Activated CD4-positive, alpha-beta memory T cell treated with anti-CD3 and anti-CD28 coated beads, Interleukin-2, amount 10 ng/mL, durations not matched to agents 7 days and 5 days (primary cell): ENCODE results near the gene GAGE10. TPM values are rescaled to one million over a fixed set of nuclear protein-coding genes. Genes with fewer than 3 reads are reported as not detected.

ENCODE experiments used
- total RNA-seq, 2 experiments: library from RNA; stranded (reverse); gene quantifications; one replicate each; pipeline ENCODE4 v1.2.3, GENCODE V29; 2021

GAGE10 gene
- total RNA-seq, 2 experiments from 2014 or later: not detected

Other genes starting within 250 kb of the GAGE10 start
- gene CCDC120, start 244.6 kb upstream of the GAGE10 start, total RNA-seq: 1 to 10 TPM; 5.8 to 6.5 TPM
- 10 to 100 TPM; 21.1 to 23.9 TPM for gene PRAF2, start 229.6 kb upstream of the GAGE10 start, total RNA-seq
- gene WDR45, start 223.8 kb upstream of the GAGE10 start, total RNA-seq: 10 to 100 TPM; 51.1 to 58.7 TPM
- 10 to 100 TPM; 41.9 to 43.6 TPM for gene GPKOW, start 179.9 kb upstream of the GAGE10 start, total RNA-seq
- gene MAGIX, start 140.9 kb upstream of the GAGE10 start, total RNA-seq: 1 to 10 TPM; 1.6 to 2.0 TPM
- 100 to 1,000 TPM; 267 to 273 TPM for gene PLP2, start 131.7 kb upstream of the GAGE10 start, total RNA-seq
- gene PRICKLE3, start 117.3 kb upstream of the GAGE10 start, total RNA-seq: 10 to 100 TPM; 19.0 to 20.3 TPM
- gene SYP, start 103.5 kb upstream of the GAGE10 start, total RNA-seq: 1 to 10 TPM; 1.1 to 1.2 TPM
- under 1 TPM; 0.50 to 0.93 TPM for gene CACNA1F, start 70.3 kb upstream of the GAGE10 start, total RNA-seq
- 10 to 100 TPM; 23.4 to 24.6 TPM for gene CCDC22, start 68.2 kb upstream of the GAGE10 start, total RNA-seq
- 10 to 100 TPM; 18.4 to 19.1 TPM for gene FOXP3, start 38.9 kb upstream of the GAGE10 start, total RNA-seq
- gene PPP1R3F, start 33.9 kb upstream of the GAGE10 start, total RNA-seq: 1 to 10 TPM; 9.3 to 9.9 TPM
- not detected for gene GAGE12J, start 18.4 kb downstream of the GAGE10 start, total RNA-seq
- gene GAGE13, start 27.9 kb downstream of the GAGE10 start, total RNA-seq: not detected
- gene GAGE12C, start 228.5 kb downstream of the GAGE10 start, total RNA-seq: not detected
- not detected for gene GAGE12D, start 238.1 kb downstream of the GAGE10 start, total RNA-seq
- gene GAGE12E, start 247.6 kb downstream of the GAGE10 start, total RNA-seq: not detected